Upper lobe of left lung (tissue), 6 donors: ENCODE measurements around the gene SPAG8. TPM values are rescaled to one million over a fixed set of nuclear protein-coding genes. Genes with fewer than 3 reads are reported as not detected.

Source experiments
- ATAC-seq, 2 donors: fragments of 200-7000 bp; cut with Tn5 transposase; one replicate each; pipeline ENCODE4 v1.9.1; 2022; ENCODE audit warnings: mild to moderate bottlenecking in 2 of 2, moderate library complexity in 2 of 2; ENCODE audit not compliant: low FRiP score in 2 of 2
- DNase-seq, 2 donors: peaks; one replicate each; pipeline ENCODE4 v3.0.0-alpha.2; 2019 to 2020
- H3K27ac ChIP-seq, 4 donors: fragments of 200-600 bp; sonication (generic); one replicate each; pipeline ENCODE4 v1.5.1; 2016 to 2019
- H3K27me3 ChIP-seq, 4 donors: fragments of 200-600 bp; sonication (generic); one replicate each; pipeline ENCODE4 v1.5.1; 2017 to 2019
- H3K36me3 ChIP-seq, 4 donors: fragments of 200-600 bp; sonication (generic); one replicate each; pipeline ENCODE4 v1.5.1; 2016 to 2019
- H3K4me1 ChIP-seq, 4 donors: fragments of 200-600 bp; sonication (generic); one replicate each; pipeline ENCODE4 v1.5.1; 2018 to 2019
- H3K4me3 ChIP-seq, 4 donors: fragments of 200-600 bp; sonication (generic); one replicate each; pipeline ENCODE4 v1.5.1; 2017 to 2019; ENCODE audit warnings: mild to moderate bottlenecking in 2 of 4, moderate library complexity in 1 of 4
- H3K9me3 ChIP-seq, 4 donors: fragments of 200-600 bp; sonication (generic); one replicate each; pipeline ENCODE4 v1.5.1; 2018 to 2019
- CTCF ChIP-seq, 6 experiments: fragments of 450-650 bp in 4 of 6; fragments of 200-600 bp in 2 of 6; sonication (generic) in 2 of 6; IDR thresholded peaks; one replicate each; pipeline ENCODE4 v1.5.1; 2016 to 2019; ENCODE audit warnings: antibody characterized with exemption in 6 of 6
- EP300 ChIP-seq, 4 donors: sonication (generic); formaldehyde crosslinking; IDR thresholded peaks; one replicate each; pipeline ENCODE4 v1.5.1; 2017; ENCODE audit warnings: antibody characterized with exemption in 4 of 4, control low read depth in 2 of 4
- POLR2A ChIP-seq, 4 donors: fragments of 450-650 bp; IDR thresholded peaks; one replicate each; pipeline ENCODE4 v1.5.1; 2016 to 2017; ENCODE audit warnings: antibody characterized with exemption in 4 of 4, mild to moderate bottlenecking in 2 of 4
- POLR2AphosphoS5 ChIP-seq, 2 donors: sonication (generic); formaldehyde crosslinking; IDR thresholded peaks; one replicate each; pipeline ENCODE4 v1.5.1; 2017; ENCODE audit warnings: antibody characterized with exemption in 2 of 2
- WGBS, 2 donors: methylation state at CpG; one replicate each; pipeline ENCODE4 v1.1.5; 2017 to 2018; 5-methylcytosine and 5-hydroxymethylcytosine counted together
- total RNA-seq, 6 donors: library from RNA; depleted of rRNA in 4 of 6; stranded (reverse); fragments of >200 nt in 4 of 6; gene quantifications; one replicate each; pipeline versions ENCODE4 v1.1.0 to v1.2.1, GENCODE V29; 2016 to 2021
- donor health status: DM: no; HTN: no; CAD: no; lungs with moderate emphysema.
- donor health status: DM: no; HTN: yes; CAD: no; lungs with severe emphysema.

The SPAG8 gene
- total RNA-seq, 6 donors from 2014 or later: 2.5 to 43.0 (median 13.3) TPM

- Histone ChIP-seq H3K36me3 (peaks cover 0 to 7% (median 2%) of the 10 kb centered on the region in 4 donors), H3K27me3 (no peaks in the 10 kb centered on the region), H3K27ac (no peak overlapping the region), H3K4me1 (no peaks in the 10 kb centered on the region), H3K4me3 (no peak overlapping the region), H3K9me3 (no peaks in the 10 kb centered on the region)
- peak in 1 of 2 donors; percentile 71 for DNase-seq
- TF ChIP-seq CTCF (IDR thresholded peaks at IDR 0.05): no peak
- no peak for TF ChIP-seq POLR2A (IDR thresholded peaks at IDR 0.05)
- no peak for TF ChIP-seq EP300 (IDR thresholded peaks at IDR 0.05)
- TF ChIP-seq POLR2AphosphoS5 (IDR thresholded peaks at IDR 0.05): no peak
- ATAC-seq: no peak
- 84 to 89% methylated on average over 23 to 25 of the region's 25 CpGs for WGBS, 2 donors
These were observed 41.1 kb upstream of the SPAG8 start for GRCh38 chr9:35852876-35853865.

GRCh38 chr9:35852267-35852815 lies 40.3 kb upstream of the SPAG8 start:
- DNase-seq: peak in 1 of 2 donors; percentile 8
- ATAC-seq: no peak
- Histone ChIP-seq H3K4me1 (no peaks in the 10 kb centered on the region), H3K36me3 (peaks cover 0 to 7% (median 2%) of the 10 kb centered on the region in 4 donors), H3K27ac (no peak overlapping the region), H3K27me3 (no peaks in the 10 kb centered on the region), H3K4me3 (no peak overlapping the region), H3K9me3 (no peaks in the 10 kb centered on the region)
- 88 to 89% methylated on average over 2 of the region's 2 CpGs for WGBS, 2 donors
- no peak for TF ChIP-seq POLR2AphosphoS5 (IDR thresholded peaks at IDR 0.05)
- TF ChIP-seq POLR2A (IDR thresholded peaks at IDR 0.05): no peak
- no peak for TF ChIP-seq EP300 (IDR thresholded peaks at IDR 0.05)
- no peak for TF ChIP-seq CTCF (IDR thresholded peaks at IDR 0.05)

DNA sequence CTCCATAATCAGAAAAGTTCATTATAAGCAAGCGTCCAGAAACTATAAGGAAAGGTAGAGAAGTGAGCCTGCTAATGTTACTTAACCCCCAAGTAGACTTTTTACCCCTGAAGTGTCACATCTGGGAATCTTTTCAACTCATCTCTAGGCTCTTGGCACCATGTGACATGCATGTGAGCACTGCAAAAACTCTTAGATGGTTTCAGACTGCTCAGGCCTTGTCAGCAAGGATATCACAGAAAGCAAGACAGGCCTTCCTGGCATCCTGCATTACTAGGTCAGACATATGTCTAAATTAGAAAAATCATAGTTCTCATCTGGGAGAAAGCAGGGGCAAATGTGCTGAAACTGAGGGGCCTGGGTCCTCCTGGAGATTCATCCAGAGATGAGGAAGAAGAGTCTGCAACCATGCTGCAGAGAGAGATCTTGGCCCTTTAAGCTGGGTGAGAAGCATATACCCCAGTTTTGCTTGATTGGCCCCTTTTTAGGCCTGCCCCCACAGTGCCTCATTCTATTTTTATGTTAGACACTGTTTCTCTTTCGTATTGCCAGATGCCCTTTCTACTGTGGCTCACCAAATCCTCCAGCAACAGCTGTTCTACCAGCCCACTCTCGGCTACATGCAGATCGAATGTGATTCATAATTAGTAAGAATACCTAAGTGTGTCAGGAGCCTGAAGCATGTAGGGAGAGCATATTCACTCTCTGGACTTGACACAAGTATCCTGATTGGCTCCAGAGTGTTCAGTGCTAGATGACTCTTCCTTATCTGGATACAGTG lies 35.9 kb upstream of the SPAG8 start:
- WGBS, 2 donors: 80 to 85% methylated on average over 4 of the region's 4 CpGs
- no peak for TF ChIP-seq CTCF (IDR thresholded peaks at IDR 0.05)
- TF ChIP-seq EP300 (IDR thresholded peaks at IDR 0.05): no peak
- no peak for TF ChIP-seq POLR2AphosphoS5 (IDR thresholded peaks at IDR 0.05)
- TF ChIP-seq POLR2A (IDR thresholded peaks at IDR 0.05): no peak
- no peaks in the 10 kb centered on the region for H3K27me3 ChIP-seq
- peaks cover 0 to 13% (median 1%) of the 10 kb centered on the region in 4 donors for H3K36me3 ChIP-seq
- DNase-seq (no peak), ATAC-seq (no peak)
- no peaks in the 10 kb centered on the region for H3K9me3 ChIP-seq
- H3K27ac ChIP-seq: no peak overlapping the region
- H3K4me1 ChIP-seq: peaks cover 27 to 34% (median 28%) of the 10 kb centered on the region in 4 donors
- H3K4me3 ChIP-seq: no peak overlapping the region

- Histone ChIP-seq H3K4me3 (peak overlapping the region in 3 of 4 donors; percentile 2 to 30 (median 27)), H3K36me3 (peaks cover 0 to 12% (median 0%) of the 10 kb centered on the region in 4 donors), H3K4me1 (peaks cover 27 to 42% (median 28%) of the 10 kb centered on the region in 4 donors), H3K9me3 (no peaks in the 10 kb centered on the region), H3K27ac (peak overlapping the region; percentile 28 to 67 (median 54)), H3K27me3 (no peaks in the 10 kb centered on the region)
- TF ChIP-seq POLR2A (IDR thresholded peaks at IDR 0.05) (no peak), CTCF (IDR thresholded peaks at IDR 0.05) (no peak), POLR2AphosphoS5 (IDR thresholded peaks at IDR 0.05) (no peak), EP300 (IDR thresholded peaks at IDR 0.05) (no peak)
- WGBS, 2 donors: 57 to 66% methylated on average over 25 to 53 of the region's 53 CpGs
- peak in 1 of 2 donors; percentile 88 for DNase-seq
- ATAC-seq: no peak
These were observed 34.0 kb upstream of the SPAG8 start for GRCh38 chr9:35845824-35846771.
